GM12872 (cell line): ENCODE data around the gene YIPF1.

Source experiments
- CTCF ChIP-seq: IDR thresholded peaks from 3 replicates; pipeline ENCODE4 v1.5.1; 2011; ENCODE audit warnings: low read depth, mild to moderate bottlenecking, low read length, moderate library complexity; ENCODE audit not compliant: insufficient read depth

YIPF1 gene

GRCh38 chr1:53906121-53906520, 16.5 kb upstream of the YIPF1 start:
- TF ChIP-seq CTCF: no peak

GRCh38 chr1:53905509-53905908, 15.9 kb upstream of the YIPF1 start:
- no peak for TF ChIP-seq CTCF

GRCh38 chr1:53902235-53903138, 12.9 kb upstream of the YIPF1 start:
- no peak for TF ChIP-seq CTCF

GRCh38 chr1:53899708-53900107, 10.1 kb upstream of the YIPF1 start:
- no peak for TF ChIP-seq CTCF

- TF ChIP-seq CTCF: no peak
Measured at GRCh38 chr1:53899206-53899628, 9.6 kb upstream of the YIPF1 start.

- TF ChIP-seq CTCF: no peak
Measured at GRCh38 chr1:53896635-53897229, 7.1 kb upstream of the YIPF1 start.

GRCh38 chr1:53895421-53895820, 5.8 kb upstream of the YIPF1 start:
- no peak for TF ChIP-seq CTCF
